Measurements from ENCODE around the gene THBS2.

- TF ChIP-seq CTCF (IDR thresholded peaks at IDR 0.05) (no peak), POLR2A (IDR thresholded peaks at IDR 0.05) (no peak)
These were observed 38.1 kb upstream of the THBS2 start for GRCh38 chr6:169291646-169292337.

Data from vagina (tissue), 2 donors.